ENCODE measurements around the gene MAML2. TPM values are rescaled to one million over a fixed set of nuclear protein-coding genes. Genes with fewer than 3 reads are reported as not detected.
A peak's percentile ranks its signal among the peaks of the same experiment; 100 is the strongest.

MAML2 gene
- total and polyA plus RNA-seq, 2 experiments from 2014 or later: 4.7 to 15.3 TPM

DNA sequence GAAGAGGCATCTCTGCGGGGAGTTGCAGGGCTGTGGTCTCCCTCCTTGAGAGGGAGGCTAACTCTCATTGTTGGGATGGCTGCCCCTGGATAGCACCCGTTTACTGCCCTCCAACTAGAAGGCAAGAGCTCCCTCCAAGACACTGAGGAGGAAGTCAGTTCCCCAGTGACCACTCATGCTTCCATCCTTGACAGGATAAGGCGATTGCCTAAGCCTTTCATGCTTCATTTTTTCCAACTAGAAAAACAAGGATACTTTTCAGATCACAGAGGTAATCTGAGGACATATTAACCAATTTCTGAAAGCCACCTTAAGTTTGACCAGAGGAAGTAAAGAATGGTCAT lies 186.6 kb downstream of the MAML2 start:
- Histone ChIP-seq H2AFZ (no peak overlapping the region), H3K4me2 (peak overlapping the region; percentile 52)
- DNase-seq (ENCODE audit: low spot score): no peak

DNA sequence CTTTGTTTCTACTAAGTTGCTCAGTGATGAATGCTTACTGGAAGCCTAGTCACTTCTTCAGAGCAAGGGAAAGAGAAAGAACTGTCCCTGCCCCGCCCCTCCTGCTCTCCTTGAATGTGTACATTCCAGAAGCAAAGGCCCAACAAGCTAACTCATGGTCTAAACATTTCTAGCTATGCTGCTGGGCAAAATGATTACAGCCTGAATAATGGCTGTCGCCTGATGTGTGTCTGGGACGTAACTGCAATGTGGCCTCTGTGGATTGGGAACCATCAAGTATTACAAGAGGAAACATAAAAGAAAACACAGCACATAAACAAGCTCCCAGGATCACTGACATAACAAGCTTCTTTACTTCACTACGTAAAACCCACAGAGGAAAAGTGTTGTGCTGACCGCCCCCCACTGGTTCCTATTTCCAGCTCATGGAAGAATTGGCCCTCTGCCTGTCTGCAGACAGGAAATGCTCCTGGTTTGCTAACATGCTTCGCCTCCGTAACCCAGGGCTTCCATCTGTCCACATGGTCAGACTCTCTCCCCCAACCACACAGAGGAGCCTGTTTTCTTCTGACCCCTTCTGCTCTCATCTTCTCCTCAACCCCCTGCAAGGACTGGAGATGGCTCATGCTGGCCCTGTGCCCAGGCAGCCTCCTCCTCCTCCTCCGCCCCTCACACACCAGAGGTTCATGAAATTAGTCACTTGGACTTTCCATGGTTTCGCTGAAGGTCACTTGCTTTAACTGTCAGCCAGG lies 187.2 kb downstream of the MAML2 start:
- DNase-seq (ENCODE audit: low spot score): peak; percentile 85
- H3K9me3 ChIP-seq (ENCODE audit: low read depth): no peaks in the 10 kb centered on the region
- no peak for TF ChIP-seq EZH2phosphoT487 (IDR thresholded peaks at IDR 0.05; ENCODE audit: low read depth, severe bottlenecking, unreplicated experiment)
- TF ChIP-seq, protein P1, sequence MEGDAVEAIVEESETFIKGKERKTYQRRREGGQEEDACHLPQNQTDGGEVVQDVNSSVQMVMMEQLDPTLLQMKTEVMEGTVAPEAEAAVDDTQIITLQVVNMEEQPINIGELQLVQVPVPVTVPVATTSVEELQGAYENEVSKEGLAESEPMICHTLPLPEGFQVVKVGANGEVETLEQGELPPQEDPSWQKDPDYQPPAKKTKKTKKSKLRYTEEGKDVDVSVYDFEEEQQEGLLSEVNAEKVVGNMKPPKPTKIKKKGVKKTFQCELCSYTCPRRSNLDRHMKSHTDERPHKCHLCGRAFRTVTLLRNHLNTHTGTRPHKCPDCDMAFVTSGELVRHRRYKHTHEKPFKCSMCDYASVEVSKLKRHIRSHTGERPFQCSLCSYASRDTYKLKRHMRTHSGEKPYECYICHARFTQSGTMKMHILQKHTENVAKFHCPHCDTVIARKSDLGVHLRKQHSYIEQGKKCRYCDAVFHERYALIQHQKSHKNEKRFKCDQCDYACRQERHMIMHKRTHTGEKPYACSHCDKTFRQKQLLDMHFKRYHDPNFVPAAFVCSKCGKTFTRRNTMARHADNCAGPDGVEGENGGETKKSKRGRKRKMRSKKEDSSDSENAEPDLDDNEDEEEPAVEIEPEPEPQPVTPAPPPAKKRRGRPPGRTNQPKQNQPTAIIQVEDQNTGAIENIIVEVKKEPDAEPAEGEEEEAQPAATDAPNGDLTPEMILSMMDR (IDR thresholded peaks at IDR 0.05; ENCODE audit: poor library complexity): peak; percentile 40
- H3K9me2 ChIP-seq (replicated peaks; ENCODE audit: insufficient read depth): no peaks in the 10 kb centered on the region
- WGBS (ENCODE audit: low lambda C conversion rate, missing lambda C conversion rate): 56% methylated on average over 9 of the region's 9 CpGs
- peak overlapping the region; percentile 82 for H3K27ac ChIP-seq
- no peaks in the 10 kb centered on the region for H3K36me3 ChIP-seq (replicated peaks; ENCODE audit: insufficient read depth, low read depth)
- no peaks in the 10 kb centered on the region for H4K20me1 ChIP-seq (ENCODE audit: insufficient read depth, poor library complexity, severe bottlenecking)
- H3K27me3 ChIP-seq: no peaks in the 10 kb centered on the region
- peaks cover 36% of the 10 kb centered on the region for H3K4me1 ChIP-seq (ENCODE audit: insufficient read depth)
- no peak overlapping the region for H2AFZ ChIP-seq
- H3K4me2 ChIP-seq: peak overlapping the region; percentile 52
- H3K4me3 ChIP-seq: no peak overlapping the region
- peaks cover 58% of the 10 kb centered on the region for H3K79me2 ChIP-seq

More for the DNA sequence above, 186.6 kb downstream of the MAML2 start:
- no peaks in the 10 kb centered on the region for H4K20me1 ChIP-seq (ENCODE audit: insufficient read depth, poor library complexity, severe bottlenecking)
- peak overlapping the region; percentile 82 for H3K27ac ChIP-seq
- H3K4me3 ChIP-seq: no peak overlapping the region
- 76% methylated on average over 3 of the region's 3 CpGs for WGBS (ENCODE audit: low lambda C conversion rate, missing lambda C conversion rate)
- peaks cover 55% of the 10 kb centered on the region for H3K79me2 ChIP-seq
- TF ChIP-seq EZH2phosphoT487 (IDR thresholded peaks at IDR 0.05; ENCODE audit: low read depth, severe bottlenecking, unreplicated experiment) (no peak), EZH2 (IDR thresholded peaks at IDR 0.05; ENCODE audit: borderline replicate concordance) (no peak)
- TF ChIP-seq, protein P1 (IDR thresholded peaks at IDR 0.05; ENCODE audit: poor library complexity): no peak
- no peaks in the 10 kb centered on the region for H3K9me2 ChIP-seq (replicated peaks; ENCODE audit: insufficient read depth)
- H3K4me1 ChIP-seq (ENCODE audit: insufficient read depth): peaks cover 42% of the 10 kb centered on the region
- no peaks in the 10 kb centered on the region for H3K27me3 ChIP-seq
- H3K9me3 ChIP-seq (ENCODE audit: low read depth): no peaks in the 10 kb centered on the region
- H3K36me3 ChIP-seq (replicated peaks; ENCODE audit: insufficient read depth, low read depth): no peaks in the 10 kb centered on the region

DNA sequence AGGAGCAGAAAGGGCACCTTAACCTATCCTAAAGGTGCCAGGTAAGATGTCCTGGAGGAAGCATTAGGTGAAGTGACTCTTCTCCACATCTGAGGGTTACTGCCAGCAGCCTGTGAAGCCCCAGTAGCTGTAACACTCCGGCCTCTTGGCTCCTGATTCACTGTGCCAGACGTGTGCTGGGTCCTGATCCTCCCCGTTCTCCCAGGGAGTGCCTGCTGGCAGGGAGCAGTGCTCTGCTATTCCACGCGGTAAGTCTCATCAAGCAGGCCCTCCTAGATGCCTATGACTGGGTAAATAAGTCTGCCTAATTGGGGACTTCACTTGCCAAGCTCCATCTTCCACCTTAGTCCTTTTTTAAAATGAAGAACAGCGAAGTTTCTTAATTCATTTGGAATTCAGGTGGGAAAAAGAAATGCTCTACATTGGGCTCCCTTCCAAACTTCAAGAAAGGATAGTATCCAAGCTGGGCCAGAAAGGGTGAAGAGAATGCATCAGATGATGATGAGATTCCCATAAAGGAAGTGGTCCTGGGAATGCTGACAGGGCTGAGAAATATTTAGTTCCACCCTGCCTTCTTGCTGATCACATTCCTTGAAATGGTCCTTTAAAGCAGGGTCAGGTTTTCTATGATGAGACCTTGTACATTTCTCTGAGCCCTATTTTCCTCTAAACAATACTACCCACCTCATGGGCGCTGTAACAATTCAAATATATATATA lies 188.0 kb downstream of the MAML2 start:
- 77% methylated on average over 7 of the region's 7 CpGs for WGBS (ENCODE audit: low lambda C conversion rate, missing lambda C conversion rate)
- DNase-seq (ENCODE audit: low spot score): no peak
- Histone ChIP-seq H3K27me3 (no peaks in the 10 kb centered on the region), H3K4me3 (no peak overlapping the region), H3K4me1 (ENCODE audit: insufficient read depth) (peaks cover 39% of the 10 kb centered on the region), H3K4me2 (peak overlapping the region; percentile 52), H3K79me2 (peaks cover 56% of the 10 kb centered on the region), H3K27ac (peak overlapping the region; percentile 82), H2AFZ (no peak overlapping the region), H3K36me3 (replicated peaks; ENCODE audit: insufficient read depth, low read depth) (no peaks in the 10 kb centered on the region), H3K9me2 (replicated peaks; ENCODE audit: insufficient read depth) (no peaks in the 10 kb centered on the region), H3K9me3 (ENCODE audit: low read depth) (no peaks in the 10 kb centered on the region), H4K20me1 (ENCODE audit: insufficient read depth, poor library complexity, severe bottlenecking) (no peaks in the 10 kb centered on the region)
- TF ChIP-seq, protein P1 (IDR thresholded peaks at IDR 0.05; ENCODE audit: poor library complexity): no peak
- TF ChIP-seq EZH2 (IDR thresholded peaks at IDR 0.05; ENCODE audit: borderline replicate concordance): no peak
- TF ChIP-seq EZH2phosphoT487 (IDR thresholded peaks at IDR 0.05; ENCODE audit: low read depth, severe bottlenecking, unreplicated experiment): no peak

Measured in hepatocyte (in vitro differentiated cells).